Neural crest cell (in vitro differentiated cells): ENCODE results near the gene GAPVD1. TPM values are rescaled to one million over a fixed set of nuclear protein-coding genes. Genes with fewer than 3 reads are reported as not detected.
"Not testable (repeated sequence)": the region's sequence is repeated elsewhere in the genome, so short reads cannot be mapped to it uniquely, and the experiment has no call there.

ENCODE experiments used
- DNase-seq: peaks from one replicate; pipeline ENCODE4 v3.0.0; 2021; ENCODE audit warnings: low read depth, mixed read lengths, low spot score
- H3K27ac Mint-ChIP-seq: one replicate; pipeline ENCODE4 v1.8.0; 2021; ENCODE audit warnings: mild to moderate bottlenecking, mixed read lengths; ENCODE audit not compliant: unreplicated experiment
- H3K27me3 Mint-ChIP-seq: 2 replicates; pipeline ENCODE4 v1.8.0; 2021; ENCODE audit warnings: low read depth, mild to moderate bottlenecking, mixed read lengths
- H3K36me3 Mint-ChIP-seq: 2 replicates; pipeline ENCODE4 v1.8.0; 2021; ENCODE audit warnings: low read depth, mild to moderate bottlenecking, mixed read lengths
- H3K4me1 Mint-ChIP-seq: 2 replicates; pipeline ENCODE4 v1.8.0; 2021; ENCODE audit warnings: mixed read lengths
- H3K4me3 Mint-ChIP-seq: one replicate; pipeline ENCODE4 v1.8.0; 2021; ENCODE audit warnings: mild to moderate bottlenecking, mixed read lengths
- H3K9me3 Mint-ChIP-seq: 2 replicates; pipeline ENCODE4 v1.8.0; 2021; ENCODE audit warnings: mixed read lengths
- total RNA-seq: library from RNA; stranded (reverse); gene quantifications from 2 replicates; pipeline ENCODE4 v1.2.1, GENCODE V29; 2021
- TF ChIP-seq, protein P1 (sequence below): fragments of 200-600 bp; sonication (generic); conservative IDR thresholded peaks from 2 replicates; pipeline ENCODE4 v1.5.0; 2021; ENCODE audit warnings: antibody characterized with exemption, mild to moderate bottlenecking

Gene GAPVD1
- total RNA-seq, 1 donor from 2014 or later = 41.3 TPM

DNA sequence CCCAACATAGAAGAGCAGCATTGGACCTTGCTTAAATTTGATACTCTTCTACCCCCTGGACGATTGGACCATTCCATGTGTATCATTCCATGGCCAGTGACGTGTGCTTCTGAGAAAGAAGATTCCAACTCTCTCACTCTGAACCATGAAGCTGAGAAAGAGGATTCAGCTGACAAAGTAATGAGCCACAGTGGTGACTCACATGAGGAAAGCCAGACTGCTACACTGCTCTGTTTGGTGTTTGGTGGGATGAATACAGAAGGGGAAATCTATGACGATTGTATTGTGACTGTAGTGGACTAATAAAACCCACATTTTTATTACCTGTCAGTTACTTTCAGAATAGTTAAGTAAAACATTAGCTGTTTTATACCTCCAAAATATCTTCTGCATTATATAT, 27.9 kb upstream of the GAPVD1 start:
- TF ChIP-seq, protein P1, sequence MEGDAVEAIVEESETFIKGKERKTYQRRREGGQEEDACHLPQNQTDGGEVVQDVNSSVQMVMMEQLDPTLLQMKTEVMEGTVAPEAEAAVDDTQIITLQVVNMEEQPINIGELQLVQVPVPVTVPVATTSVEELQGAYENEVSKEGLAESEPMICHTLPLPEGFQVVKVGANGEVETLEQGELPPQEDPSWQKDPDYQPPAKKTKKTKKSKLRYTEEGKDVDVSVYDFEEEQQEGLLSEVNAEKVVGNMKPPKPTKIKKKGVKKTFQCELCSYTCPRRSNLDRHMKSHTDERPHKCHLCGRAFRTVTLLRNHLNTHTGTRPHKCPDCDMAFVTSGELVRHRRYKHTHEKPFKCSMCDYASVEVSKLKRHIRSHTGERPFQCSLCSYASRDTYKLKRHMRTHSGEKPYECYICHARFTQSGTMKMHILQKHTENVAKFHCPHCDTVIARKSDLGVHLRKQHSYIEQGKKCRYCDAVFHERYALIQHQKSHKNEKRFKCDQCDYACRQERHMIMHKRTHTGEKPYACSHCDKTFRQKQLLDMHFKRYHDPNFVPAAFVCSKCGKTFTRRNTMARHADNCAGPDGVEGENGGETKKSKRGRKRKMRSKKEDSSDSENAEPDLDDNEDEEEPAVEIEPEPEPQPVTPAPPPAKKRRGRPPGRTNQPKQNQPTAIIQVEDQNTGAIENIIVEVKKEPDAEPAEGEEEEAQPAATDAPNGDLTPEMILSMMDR = no peak
- H3K4me1 Mint-ChIP-seq = peaks cover 32% of the 10 kb centered on the region
- H3K4me3 Mint-ChIP-seq = no peak overlapping the region
- no peak for DNase-seq
- H3K27me3 Mint-ChIP-seq = no peaks in the 10 kb centered on the region
- H3K36me3 Mint-ChIP-seq = peaks cover 26% of the 10 kb centered on the region
- H3K9me3 Mint-ChIP-seq = no peaks in the 10 kb centered on the region
- H3K27ac Mint-ChIP-seq = no peak overlapping the region

DNA sequence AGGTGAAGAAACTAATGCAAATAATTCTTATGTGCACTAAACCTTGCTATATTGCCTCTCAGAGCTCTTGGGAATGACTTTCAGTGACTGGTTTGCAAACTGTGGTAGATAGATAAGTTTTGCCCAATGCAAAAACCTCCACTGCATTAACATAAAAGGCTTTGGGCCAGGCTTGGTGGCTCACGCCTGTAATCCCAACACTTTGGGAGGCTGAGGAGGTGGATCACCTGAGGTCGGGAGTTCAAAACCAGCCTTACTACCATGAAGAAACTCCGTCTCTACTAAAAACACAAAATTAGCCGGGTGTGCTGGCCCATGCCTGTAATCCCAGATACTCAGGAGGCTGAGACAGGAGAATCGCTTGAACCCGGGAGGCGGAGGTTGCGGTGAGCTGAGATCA, 27.5 kb upstream of the GAPVD1 start:
- not testable (repeated sequence) for H3K4me3 Mint-ChIP-seq, H3K9me3 Mint-ChIP-seq, H3K27ac Mint-ChIP-seq, DNase-seq, H3K27me3 Mint-ChIP-seq
- peaks cover 30% of the 10 kb centered on the region for H3K36me3 Mint-ChIP-seq
- H3K4me1 Mint-ChIP-seq = peaks cover 37% of the 10 kb centered on the region

DNA sequence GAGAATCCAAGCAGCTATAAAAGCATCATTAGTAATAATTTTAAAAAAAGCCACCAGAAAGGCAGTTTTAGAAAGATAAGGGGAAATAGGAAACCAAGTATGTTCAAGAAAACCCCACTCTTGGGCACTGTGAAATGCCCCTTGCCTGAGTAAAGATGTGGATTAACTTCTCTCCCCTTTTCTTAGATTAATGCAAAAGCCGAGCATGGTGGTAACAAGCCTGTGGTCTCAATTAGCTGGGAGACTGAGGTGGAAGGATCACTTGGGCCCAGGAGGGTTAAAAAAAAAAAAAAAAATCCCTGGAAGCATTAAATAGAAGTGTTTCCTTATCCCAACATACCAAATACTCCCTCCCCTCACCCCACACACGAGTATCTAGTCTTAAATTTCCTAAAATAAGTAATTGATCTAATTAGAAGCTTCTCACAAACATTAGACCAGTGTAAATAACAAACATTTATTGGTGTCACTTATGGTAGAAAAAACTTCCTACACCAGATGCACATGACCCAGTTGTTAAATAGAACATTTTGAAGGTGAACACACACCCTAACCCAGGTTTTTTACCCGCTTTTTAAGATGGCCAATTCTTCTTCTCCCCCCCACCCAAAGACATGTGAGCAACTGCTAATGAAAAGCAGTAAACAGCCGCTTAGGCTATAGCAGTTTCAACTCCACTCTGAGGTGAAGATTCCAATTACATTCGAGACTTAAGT, 25.7 kb upstream of the GAPVD1 start:
- H3K27ac Mint-ChIP-seq = no peak overlapping the region
- TF ChIP-seq, protein P1 = no peak
- H3K4me1 Mint-ChIP-seq = peaks cover 40% of the 10 kb centered on the region
- DNase-seq = no peak
- H3K27me3 Mint-ChIP-seq = no peaks in the 10 kb centered on the region
- peak overlapping the region; percentile 99 for H3K4me3 Mint-ChIP-seq
- no peaks in the 10 kb centered on the region for H3K9me3 Mint-ChIP-seq
- peaks cover 31% of the 10 kb centered on the region for H3K36me3 Mint-ChIP-seq

GRCh38 chr9:125236520-125237159, 25.0 kb upstream of the GAPVD1 start:
- peak overlapping the region; percentile 99 for H3K4me3 Mint-ChIP-seq
- H3K9me3 Mint-ChIP-seq, DNase-seq, H3K27ac Mint-ChIP-seq, H3K27me3 Mint-ChIP-seq: not testable (repeated sequence)
- peaks cover 46% of the 10 kb centered on the region for H3K4me1 Mint-ChIP-seq
- peaks cover 35% of the 10 kb centered on the region for H3K36me3 Mint-ChIP-seq

GRCh38 chr9:125238127-125238914, 23.3 kb upstream of the GAPVD1 start:
- Mint-ChIP-seq H3K36me3 (peaks cover 35% of the 10 kb centered on the region), H3K4me3 (peak overlapping the region; percentile 99), H3K27ac (no peak overlapping the region), H3K27me3 (peaks cover 4% of the 10 kb centered on the region), H3K4me1 (peaks cover 55% of the 10 kb centered on the region), H3K9me3 (no peaks in the 10 kb centered on the region)
- DNase-seq = no peak
- TF ChIP-seq, protein P1 = no peak

DNA sequence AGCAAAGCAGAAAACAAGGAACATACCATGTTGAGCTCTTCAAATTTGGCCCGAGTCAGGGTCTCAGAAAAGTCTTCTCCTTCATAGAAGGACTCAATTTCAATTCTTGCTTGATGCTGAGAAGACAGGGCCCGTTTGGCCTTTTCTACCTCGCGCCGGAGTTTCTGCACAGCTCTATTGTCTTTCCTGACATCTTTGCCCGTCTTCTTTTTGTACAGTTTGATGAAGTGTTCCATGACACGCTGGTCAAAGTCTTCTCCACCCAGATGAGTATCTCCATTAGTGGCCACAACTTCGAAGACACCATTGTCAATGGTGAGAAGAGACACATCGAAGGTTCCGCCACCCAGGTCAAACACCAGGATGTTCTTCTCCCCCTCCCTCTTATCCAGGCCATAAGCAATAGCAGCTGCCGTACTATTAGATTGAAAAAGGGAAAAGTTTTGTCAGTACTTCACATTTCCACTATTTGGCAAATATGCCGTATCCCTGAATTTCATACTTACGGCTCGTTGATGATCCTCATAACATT, 22.6 kb upstream of the GAPVD1 start:
- H3K27me3 Mint-ChIP-seq = peaks cover 4% of the 10 kb centered on the region
- no peak for DNase-seq
- H3K4me1 Mint-ChIP-seq = peaks cover 55% of the 10 kb centered on the region
- no peaks in the 10 kb centered on the region for H3K9me3 Mint-ChIP-seq
- TF ChIP-seq, protein P1 = no peak
- H3K27ac Mint-ChIP-seq = no peak overlapping the region
- H3K36me3 Mint-ChIP-seq = peaks cover 35% of the 10 kb centered on the region
- H3K4me3 Mint-ChIP-seq = peak overlapping the region; percentile 99
